HG02642 (cell line): ENCODE measurements around the gene WWTR1.

ENCODE experiments used
- ATAC-seq: cut with Tn5 transposase; IDR thresholded peaks from one replicate; pipeline ENCODE4 v1.9.1; 2021; ENCODE audit warnings: mild to moderate bottlenecking; ENCODE audit not compliant: unreplicated experiment, poor library complexity

Gene WWTR1

DNA sequence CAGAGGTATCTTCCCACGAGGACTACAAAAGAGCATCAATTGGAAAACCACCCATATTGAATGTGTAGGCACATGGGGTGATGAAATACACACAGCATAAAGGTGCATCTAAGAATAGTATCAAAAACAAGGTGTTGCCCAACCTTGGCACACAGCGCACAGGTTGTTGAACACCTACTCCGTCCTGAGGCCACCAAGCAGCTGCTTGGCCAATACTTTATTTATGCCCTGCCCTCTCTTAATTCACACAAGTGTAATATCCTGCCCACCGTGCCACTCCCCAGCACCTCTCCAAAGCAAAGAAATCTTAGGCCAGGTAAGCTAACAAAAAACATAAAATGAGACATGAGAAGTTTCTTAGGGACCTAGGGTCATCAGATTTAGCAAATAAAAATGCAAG, 31.2 kb downstream of the WWTR1 start:
- no peak for ATAC-seq

DNA sequence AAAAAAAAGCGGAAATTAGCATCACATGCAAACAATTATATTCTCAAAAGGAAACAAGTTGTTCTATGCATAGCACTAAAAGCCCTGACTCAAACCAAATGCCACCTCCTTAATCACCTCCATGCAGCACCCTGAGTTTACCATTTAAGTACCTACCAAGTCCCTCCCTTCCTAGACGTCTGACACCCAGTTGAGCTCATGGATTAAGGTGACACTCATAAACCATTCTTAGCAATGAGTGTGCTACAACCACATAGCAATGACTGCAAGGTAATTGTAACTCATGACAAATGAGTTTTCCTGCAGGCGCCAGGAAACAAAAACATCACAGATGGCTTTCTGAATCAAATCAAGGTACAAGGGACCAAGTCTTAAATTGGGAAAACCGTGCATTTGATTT, 32.0 kb downstream of the WWTR1 start:
- ATAC-seq, result no peak

DNA sequence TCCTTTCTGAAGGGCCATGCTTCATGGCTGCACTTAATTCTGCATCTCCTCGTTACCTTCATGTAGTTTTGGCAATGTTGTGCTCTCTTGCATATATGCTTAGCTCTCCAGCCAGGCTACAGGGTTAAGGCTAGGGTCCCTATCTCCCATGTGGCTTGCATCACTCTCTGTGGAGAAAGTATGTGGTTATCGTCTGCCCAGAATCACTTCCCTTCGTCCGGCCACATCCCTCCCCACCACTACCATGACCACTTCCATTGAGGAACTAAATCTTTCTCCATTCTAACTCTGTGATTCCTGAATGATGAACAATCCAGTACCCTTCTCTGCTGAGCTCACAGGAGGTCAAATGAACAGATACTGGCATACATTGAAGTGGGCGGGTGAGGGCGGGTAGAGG, 34.0 kb downstream of the WWTR1 start:
- no peak for ATAC-seq

DNA sequence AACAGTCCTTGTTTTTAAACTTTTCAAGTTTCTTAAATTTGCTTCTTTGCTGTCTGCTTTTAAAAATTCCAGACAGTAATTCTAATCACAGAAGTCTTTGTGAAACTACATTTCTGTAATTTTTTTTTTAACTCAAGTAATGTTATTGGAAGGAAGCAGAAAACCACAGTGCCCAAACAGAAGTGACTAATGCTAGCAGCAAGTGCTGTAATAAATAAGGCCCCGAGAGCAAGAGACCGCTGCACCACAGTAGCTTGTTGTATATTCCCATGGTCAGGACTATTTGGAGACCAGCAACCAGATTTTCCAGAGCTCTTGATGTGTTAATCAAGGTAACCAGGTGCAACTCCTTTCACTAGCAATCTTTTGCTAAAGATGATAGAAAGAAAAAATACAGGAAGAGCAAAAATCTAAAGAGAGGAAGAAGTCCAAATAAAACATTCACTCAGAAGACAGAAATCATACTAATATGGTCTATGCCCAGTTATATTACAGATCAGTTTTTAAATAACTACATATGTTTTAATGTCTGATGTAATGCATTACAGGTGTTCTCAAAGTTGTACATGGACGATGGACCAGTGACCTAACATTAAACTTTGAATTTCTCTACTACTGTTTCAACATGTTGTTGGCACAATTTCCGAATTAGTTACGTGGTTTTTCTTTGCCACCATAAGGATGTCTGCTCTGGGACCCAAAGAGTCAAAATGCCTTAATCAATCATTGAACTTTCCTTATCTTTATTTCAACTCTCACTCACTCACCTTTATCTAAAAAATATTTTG, 36.4 kb downstream of the WWTR1 start:
- ATAC-seq, result peak; percentile 66

DNA sequence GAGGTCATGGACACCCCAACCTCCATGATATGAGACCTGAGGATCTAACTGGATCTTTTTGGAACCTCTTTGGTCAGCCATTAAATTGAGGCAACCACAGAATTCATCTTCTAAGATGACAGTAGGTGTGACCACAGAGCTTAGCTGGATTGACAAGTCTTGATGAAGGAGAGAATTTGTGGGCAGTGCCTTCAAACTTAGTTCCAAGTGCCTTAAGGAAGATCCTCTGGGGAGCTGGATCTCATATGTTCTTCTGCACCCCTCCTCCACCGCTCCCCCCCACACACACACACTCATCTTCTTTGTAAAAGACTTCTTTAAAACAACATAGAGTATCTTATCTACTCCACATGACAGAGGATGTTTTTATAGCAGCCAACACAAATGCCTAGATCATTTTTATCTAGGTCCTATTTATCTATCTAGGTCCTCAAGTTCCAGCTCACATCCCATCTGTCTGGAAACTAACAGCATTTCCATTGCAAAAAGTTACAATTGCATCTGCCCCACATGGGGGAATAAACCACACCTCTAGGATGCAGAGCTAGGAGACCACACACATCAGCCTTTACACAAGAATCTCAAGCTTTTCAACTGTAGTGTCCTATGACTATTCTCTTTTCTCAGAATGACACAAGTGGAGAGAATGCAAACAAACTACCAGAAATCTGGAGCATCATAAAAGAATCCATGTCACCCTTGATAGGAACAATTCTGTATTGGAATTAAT, 37.4 kb downstream of the WWTR1 start:
- peak; percentile 50 for ATAC-seq

- ATAC-seq, result no peak
These were observed 38.7 kb downstream of the WWTR1 start for GRCh38 chr3:149619136-149619535.

DNA sequence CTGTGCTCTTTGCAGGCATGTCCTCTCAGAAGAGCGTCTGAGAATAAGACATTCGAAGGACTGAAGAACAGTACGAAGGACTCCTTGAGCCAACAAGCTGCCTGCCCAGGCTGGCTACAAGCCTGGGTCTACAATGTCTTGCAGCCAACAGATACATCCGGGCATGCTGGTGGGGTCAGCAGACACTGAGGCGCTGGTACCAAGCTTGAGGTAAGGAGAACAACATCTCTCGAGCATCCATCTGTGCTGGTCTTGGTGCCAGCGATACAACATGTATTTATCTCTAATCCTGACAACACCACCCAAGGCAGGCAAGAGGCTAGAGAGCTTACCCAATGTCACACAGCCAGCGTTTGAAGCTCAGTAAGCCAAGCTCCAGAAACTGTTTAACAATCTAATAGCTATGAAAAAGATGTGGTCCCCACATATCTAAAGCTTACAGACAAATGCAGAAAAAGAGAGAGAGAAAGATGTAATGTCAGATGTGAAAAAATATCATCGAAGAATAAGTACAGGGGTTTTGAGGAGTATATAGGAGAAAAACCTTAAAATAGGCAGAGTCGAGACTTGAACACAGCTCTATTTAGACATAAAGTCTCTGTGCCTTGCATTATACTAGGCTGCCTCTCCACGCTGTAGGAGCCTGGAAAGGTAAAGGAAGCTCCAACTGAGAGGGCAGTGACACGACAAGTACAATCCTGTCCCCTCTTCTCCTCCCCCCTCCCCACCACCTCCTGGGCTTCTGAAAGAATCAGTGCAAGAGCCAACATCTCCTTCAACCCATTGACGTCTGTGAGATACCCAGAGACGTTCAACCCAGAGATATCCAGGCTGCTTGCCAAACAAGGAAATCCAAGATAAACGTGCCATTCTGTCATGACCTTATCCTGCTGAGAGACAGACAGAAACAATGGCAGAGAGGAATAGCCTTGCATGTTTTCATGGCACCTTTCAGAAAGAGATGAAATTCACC, 39.4 kb downstream of the WWTR1 start:
- no peak for ATAC-seq

DNA sequence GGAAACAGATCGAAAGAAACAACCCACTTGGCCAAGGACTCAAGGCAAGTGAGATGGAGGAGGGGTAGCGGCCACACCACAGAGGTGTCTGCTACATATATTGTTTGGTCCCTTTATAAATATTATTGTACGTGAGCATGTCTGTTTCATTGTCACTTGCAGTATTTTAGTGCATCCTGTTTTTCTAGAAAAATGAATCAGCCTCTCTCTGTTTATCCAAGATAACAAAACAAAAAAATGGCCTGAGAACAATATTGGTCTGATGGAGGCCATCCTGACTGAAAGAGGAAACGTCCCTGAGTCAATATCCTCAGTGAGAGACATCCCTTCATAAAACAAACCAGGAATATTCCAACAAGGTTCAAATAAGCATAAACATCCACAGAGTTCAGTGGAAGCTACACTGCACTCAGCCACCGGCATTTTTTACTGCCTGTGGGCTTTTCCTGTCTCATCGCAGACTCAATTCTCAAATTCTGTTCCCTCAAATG, 42.0 kb downstream of the WWTR1 start:
- ATAC-seq, result no peak

DNA sequence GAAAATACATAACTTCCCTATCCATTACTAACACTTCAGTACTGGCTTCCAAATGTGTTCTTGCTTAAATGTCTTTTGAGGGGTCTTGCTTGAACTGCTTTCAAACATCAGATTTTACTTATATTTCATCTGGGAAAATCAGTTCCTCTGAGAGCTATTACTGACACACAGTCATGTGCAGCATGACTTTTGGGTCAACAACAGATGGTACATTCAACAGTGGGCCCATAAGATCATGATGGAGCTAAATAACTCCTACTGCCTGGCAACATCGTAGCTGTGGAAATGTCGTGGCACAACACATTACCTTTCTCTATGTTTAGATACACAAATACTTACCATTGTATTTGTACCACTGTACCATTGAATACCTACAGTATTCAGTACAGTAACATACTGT, 43.8 kb downstream of the WWTR1 start:
- ATAC-seq, result no peak

DNA sequence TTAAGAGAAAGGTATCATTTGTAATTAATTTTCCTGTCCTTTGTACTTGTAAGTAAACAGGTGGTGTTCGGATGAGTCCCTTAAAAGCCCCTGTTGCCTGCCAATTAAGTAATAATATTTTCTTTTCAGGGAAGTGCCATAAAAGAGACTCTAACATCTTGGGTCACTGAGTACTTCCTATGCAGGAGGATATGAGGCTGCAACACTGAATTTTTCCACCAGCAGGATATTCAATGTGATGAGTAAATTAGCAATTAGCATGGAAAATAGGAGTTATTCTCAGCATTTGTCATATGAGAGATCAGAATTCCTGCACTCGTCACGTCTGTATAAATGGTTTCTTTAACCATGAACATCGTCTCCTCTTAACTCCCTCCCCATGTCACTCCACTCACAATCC, 45.4 kb downstream of the WWTR1 start:
- no peak for ATAC-seq

DNA sequence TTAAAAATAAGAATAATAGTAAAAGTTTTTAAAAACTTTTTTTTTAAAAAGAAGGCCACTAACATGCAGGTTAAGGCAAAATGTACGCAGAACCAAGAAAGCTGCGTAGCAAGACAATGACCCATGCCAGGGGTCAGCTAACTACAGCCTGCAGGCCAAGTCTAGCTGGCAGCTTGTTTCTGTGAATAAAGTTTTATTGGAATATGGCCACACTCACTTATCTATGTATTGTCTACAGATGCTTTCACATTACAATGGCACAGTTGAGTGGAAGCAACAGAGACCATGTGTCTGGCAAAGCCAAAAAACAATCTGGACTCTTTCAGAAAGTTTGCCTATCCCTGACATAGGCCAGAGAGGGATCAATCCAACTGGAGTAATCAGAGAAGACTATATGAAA, 46.7 kb downstream of the WWTR1 start:
- ATAC-seq, result no peak

DNA sequence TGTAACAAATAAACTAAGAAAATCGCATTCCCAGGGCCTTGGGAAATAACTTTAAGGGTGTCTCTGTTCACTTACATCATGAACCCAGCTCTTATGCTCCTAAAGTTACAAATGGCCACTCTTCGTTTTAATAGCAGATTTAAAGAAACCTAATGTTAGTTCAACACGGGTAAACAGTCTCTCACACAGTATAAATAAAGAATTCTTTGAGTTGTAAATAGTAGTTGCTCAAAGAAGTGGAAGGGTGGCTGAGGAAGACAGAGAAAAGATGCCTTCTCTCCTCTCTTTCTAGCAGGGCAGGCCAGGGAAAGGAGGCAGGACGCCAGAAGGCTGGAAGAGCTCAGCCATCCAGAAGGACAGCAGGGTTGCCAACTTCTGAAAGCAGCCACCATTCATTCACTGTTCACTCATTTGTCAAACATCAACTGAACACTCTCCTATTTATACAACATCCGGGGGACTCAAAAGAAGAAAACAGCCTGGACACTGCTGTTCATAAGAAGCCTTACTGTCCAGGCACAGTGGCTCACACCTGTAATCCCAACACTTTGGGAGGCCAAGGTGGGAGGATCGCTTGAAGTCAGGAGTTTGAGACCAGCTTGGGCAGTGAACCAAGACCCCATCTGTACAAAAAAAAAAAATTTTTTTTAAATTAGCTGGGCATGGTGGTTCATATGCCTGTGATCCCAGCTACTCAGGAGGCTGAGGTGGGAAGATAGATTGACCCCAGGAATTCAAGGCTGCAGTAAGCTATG, 47.3 kb downstream of the WWTR1 start:
- no peak for ATAC-seq

GRCh38 chr3:149609595-149609994, 48.2 kb downstream of the WWTR1 start:
- ATAC-seq, result peak; percentile 79

DNA sequence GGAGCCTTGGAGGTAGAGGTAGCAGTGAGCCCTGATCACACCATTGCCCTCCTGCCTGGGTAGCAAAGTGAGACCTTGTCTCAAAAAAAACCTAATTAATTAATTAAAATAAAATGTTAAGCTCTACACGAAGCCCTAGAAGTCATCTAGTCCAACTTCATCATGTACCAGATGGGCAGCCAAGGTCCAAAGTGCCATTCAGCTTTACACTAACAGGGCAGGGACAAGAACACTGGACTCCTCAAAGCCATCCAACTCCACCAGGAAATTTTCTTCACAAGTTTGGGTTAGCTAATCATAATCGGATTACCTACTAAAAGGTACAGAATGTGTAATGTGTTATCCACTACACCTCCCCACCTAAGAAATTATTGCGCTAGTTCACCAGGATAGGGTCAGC, 48.8 kb downstream of the WWTR1 start:
- no peak for ATAC-seq

- no peak for ATAC-seq
These were observed 51.9 kb downstream of the WWTR1 start for GRCh38 chr3:149605902-149606301.

DNA sequence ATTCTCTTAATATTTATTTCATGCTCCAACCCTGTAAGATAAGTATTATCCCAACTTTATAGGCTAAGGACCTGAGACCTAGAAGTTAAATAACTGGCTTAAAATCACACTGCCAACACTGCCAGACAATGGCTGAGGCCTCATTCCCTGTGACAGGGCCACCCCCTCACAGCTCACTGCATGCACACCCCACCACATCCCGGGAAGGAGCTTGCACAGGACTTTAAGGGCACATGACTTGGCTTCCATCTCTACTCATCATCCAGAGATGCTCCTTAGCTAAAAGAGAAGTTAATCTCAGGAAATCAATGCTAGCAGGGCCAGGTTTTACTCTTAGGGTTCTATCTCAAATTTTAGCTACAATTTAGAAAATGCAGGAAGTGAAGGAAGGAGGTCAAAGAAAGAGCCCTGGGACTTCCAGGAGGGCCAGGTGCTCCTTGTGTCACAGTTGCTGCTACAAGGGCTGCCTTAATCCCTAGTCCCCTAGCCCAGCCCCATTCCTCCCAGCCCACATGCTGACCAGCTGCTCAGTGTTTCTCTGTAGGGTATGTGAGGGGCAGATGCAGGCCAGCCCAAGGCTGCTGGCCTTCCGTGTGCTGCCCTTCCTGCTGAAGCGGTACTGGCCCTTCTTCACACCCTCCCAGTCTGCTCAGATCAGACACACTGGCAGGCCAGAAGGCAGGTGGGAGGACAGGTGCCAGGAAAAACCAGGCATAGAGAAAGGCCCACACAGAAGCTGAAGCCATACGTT, 53.5 kb downstream of the WWTR1 start:
- no peak for ATAC-seq

- ATAC-seq, result no peak
These were observed 54.4 kb downstream of the WWTR1 start for GRCh38 chr3:149603126-149604074.

GRCh38 chr3:149600634-149601033, 57.2 kb downstream of the WWTR1 start:
- ATAC-seq, result no peak
